ENCODE data around the gene PPP2R2B.

Gene PPP2R2B

GRCh38 chr5:146912874-146913273 is 34.3 kb upstream of the PPP2R2B start:
- TF ChIP-seq TOX (CRISPR knock-in tag; IDR thresholded peaks at IDR 0.05; ENCODE audit: borderline replicate concordance) (no peak), CSDC2 (CRISPR knock-in tag; IDR thresholded peaks at IDR 0.05) (no peak), ZC3H10 (CRISPR knock-in tag; IDR thresholded peaks at IDR 0.05) (no peak), GLIS3 (CRISPR knock-in tag; IDR thresholded peaks at IDR 0.05) (no peak), PPARA (CRISPR knock-in tag; IDR thresholded peaks at IDR 0.05; ENCODE audit: borderline replicate concordance) (no peak), SNAI2 (CRISPR knock-in tag; IDR thresholded peaks at IDR 0.05) (no peak), ARNTL (CRISPR knock-in tag; IDR thresholded peaks at IDR 0.05; ENCODE audit: borderline replicate concordance, low read depth) (no peak), OSR1 (CRISPR knock-in tag; IDR thresholded peaks at IDR 0.05) (no peak), POU6F1 (CRISPR knock-in tag; IDR thresholded peaks at IDR 0.05; ENCODE audit: borderline replicate concordance, low read depth) (no peak), ZNF8 (CRISPR knock-in tag; IDR thresholded peaks at IDR 0.05) (no peak), ISL1 (CRISPR knock-in tag; IDR thresholded peaks at IDR 0.05) (no peak), ZFP3 (CRISPR knock-in tag; IDR thresholded peaks at IDR 0.05) (no peak), BACH2 (CRISPR knock-in tag; IDR thresholded peaks at IDR 0.05; ENCODE audit: borderline replicate concordance) (no peak), ZNF70 (CRISPR knock-in tag; IDR thresholded peaks at IDR 0.05) (no peak)
- TF ChIP-seq, protein P1, sequence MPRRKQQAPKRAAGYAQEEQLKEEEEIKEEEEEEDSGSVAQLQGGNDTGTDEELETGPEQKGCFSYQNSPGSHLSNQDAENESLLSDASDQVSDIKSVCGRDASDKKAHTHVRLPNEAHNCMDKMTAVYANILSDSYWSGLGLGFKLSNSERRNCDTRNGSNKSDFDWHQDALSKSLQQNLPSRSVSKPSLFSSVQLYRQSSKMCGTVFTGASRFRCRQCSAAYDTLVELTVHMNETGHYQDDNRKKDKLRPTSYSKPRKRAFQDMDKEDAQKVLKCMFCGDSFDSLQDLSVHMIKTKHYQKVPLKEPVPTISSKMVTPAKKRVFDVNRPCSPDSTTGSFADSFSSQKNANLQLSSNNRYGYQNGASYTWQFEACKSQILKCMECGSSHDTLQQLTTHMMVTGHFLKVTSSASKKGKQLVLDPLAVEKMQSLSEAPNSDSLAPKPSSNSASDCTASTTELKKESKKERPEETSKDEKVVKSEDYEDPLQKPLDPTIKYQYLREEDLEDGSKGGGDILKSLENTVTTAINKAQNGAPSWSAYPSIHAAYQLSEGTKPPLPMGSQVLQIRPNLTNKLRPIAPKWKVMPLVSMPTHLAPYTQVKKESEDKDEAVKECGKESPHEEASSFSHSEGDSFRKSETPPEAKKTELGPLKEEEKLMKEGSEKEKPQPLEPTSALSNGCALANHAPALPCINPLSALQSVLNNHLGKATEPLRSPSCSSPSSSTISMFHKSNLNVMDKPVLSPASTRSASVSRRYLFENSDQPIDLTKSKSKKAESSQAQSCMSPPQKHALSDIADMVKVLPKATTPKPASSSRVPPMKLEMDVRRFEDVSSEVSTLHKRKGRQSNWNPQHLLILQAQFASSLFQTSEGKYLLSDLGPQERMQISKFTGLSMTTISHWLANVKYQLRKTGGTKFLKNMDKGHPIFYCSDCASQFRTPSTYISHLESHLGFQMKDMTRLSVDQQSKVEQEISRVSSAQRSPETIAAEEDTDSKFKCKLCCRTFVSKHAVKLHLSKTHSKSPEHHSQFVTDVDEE (CRISPR knock-in tag; IDR thresholded peaks at IDR 0.05), result no peak
- no peak for ATAC-seq

GRCh38 chr5:146910239-146910638 is 31.7 kb upstream of the PPP2R2B start:
- ATAC-seq, result no peak
- no peak for TF ChIP-seq ZFP3 (CRISPR knock-in tag; IDR thresholded peaks at IDR 0.05)
- TF ChIP-seq ZNF70 (CRISPR knock-in tag; IDR thresholded peaks at IDR 0.05), result no peak
- TF ChIP-seq ZC3H10 (CRISPR knock-in tag; IDR thresholded peaks at IDR 0.05), result no peak
- TF ChIP-seq CREB5 (CRISPR knock-in tag; IDR thresholded peaks at IDR 0.05; ENCODE audit: low read depth), result no peak
- no peak for TF ChIP-seq ZFP30 (CRISPR knock-in tag; IDR thresholded peaks at IDR 0.05)
- TF ChIP-seq CSDC2 (CRISPR knock-in tag; IDR thresholded peaks at IDR 0.05), result no peak
- TF ChIP-seq, protein P1 (CRISPR knock-in tag; IDR thresholded peaks at IDR 0.05), result no peak
- no peak for TF ChIP-seq PPARA (CRISPR knock-in tag; IDR thresholded peaks at IDR 0.05; ENCODE audit: borderline replicate concordance)
- TF ChIP-seq ESRRG (CRISPR knock-in tag; IDR thresholded peaks at IDR 0.05), result no peak
- TF ChIP-seq POU6F1 (CRISPR knock-in tag; IDR thresholded peaks at IDR 0.05; ENCODE audit: borderline replicate concordance, low read depth), result no peak
- TF ChIP-seq TOX (CRISPR knock-in tag; IDR thresholded peaks at IDR 0.05; ENCODE audit: borderline replicate concordance), result no peak
- no peak for TF ChIP-seq OSR1 (CRISPR knock-in tag; IDR thresholded peaks at IDR 0.05)
- TF ChIP-seq BACH2 (CRISPR knock-in tag; IDR thresholded peaks at IDR 0.05; ENCODE audit: borderline replicate concordance), result no peak

Measured in SK-N-SH treated with all-trans-retinoic acid at 6 μM for 48 hours (cell line).